SU-DHL-6 (cell line): ENCODE data around the gene DHX9.

Experiments
- H2AFZ ChIP-seq: fragments of 200-600 bp; sonication (generic); 2 replicates; pipeline ENCODE4 v1.6.1; 2014; ENCODE audit warnings: low read depth, mild to moderate bottlenecking, moderate library complexity, mixed read lengths, antibody characterized with exemption, low read length; ENCODE audit not compliant: severe bottlenecking
- H3F3A ChIP-seq: fragments of 200-600 bp; shearing (Covaris generic); 2 replicates; pipeline ENCODE4 v1.6.0; 2016; ENCODE audit warnings: antibody characterized with exemption, mild to moderate bottlenecking; ENCODE audit not compliant: insufficient read depth
- H3K27ac ChIP-seq: fragments of 200-600 bp; sonication (generic); 2 replicates; pipeline ENCODE4 v1.5.1; 2016; ENCODE audit warnings: low read depth, mild to moderate bottlenecking, low read length, moderate library complexity, mixed read lengths
- H3K27me3 ChIP-seq: fragments of 200-600 bp; sonication (generic), shearing (Covaris generic); 2 replicates; pipeline ENCODE4 v1.6.0; 2014; ENCODE audit warnings: mild to moderate bottlenecking, low read length
- H3K36me3 ChIP-seq: fragments of 200-600 bp; sonication (generic); 2 replicates; pipeline ENCODE4 v1.6.1; 2014; ENCODE audit warnings: mild to moderate bottlenecking, low read length, mixed read lengths
- H3K4me2 ChIP-seq: fragments of 300-600, 200-600 bp; shearing (Covaris generic), sonication (generic); 2 replicates; pipeline ENCODE4 v1.6.0; 2014; ENCODE audit warnings: low read length, low read depth, mild to moderate bottlenecking; ENCODE audit not compliant: poor library complexity, severe bottlenecking
- H3K4me3 ChIP-seq: fragments of 200-600 bp; sonication (generic); 2 replicates; pipeline ENCODE4 v1.5.1; 2014; ENCODE audit warnings: antibody characterized with exemption, low read length, mild to moderate bottlenecking, mixed read lengths; ENCODE audit not compliant: insufficient read depth, poor library complexity, severe bottlenecking
- H3K79me2 ChIP-seq: fragments of 200-600 bp; sonication (generic); 2 replicates; pipeline ENCODE4 v1.6.1; 2014; ENCODE audit warnings: mild to moderate bottlenecking, low read length, moderate library complexity; ENCODE audit not compliant: insufficient read depth
- H3K9ac ChIP-seq: fragments of 200-600 bp; sonication (generic); 2 replicates; pipeline ENCODE4 v1.7.0; 2014; ENCODE audit warnings: mild to moderate bottlenecking, low read length
- H3K9me2 ChIP-seq: fragments of 200-600 bp; sonication (generic); replicated peaks from 2 replicates; pipeline ENCODE4 v1.6.1; 2014; ENCODE audit warnings: low read length; ENCODE audit not compliant: insufficient read depth
- H3K9me3 ChIP-seq: fragments of 200-600 bp; sonication (generic); 2 replicates; pipeline ENCODE4 v1.6.1; 2014; ENCODE audit warnings: low read length, mixed read lengths; ENCODE audit not compliant: insufficient read depth
- H4K20me1 ChIP-seq: fragments of 200-600 bp; sonication (generic); 2 replicates; pipeline ENCODE4 v1.6.1; 2014; ENCODE audit warnings: low read depth, mild to moderate bottlenecking, antibody characterized with exemption, low read length, moderate library complexity, mixed read lengths
- EZH2phosphoT487 ChIP-seq: fragments of 200-600 bp; sonication (generic), shearing (Covaris generic); conservative IDR thresholded peaks from 2 replicates; pipeline ENCODE4 v1.6.1; 2018; ENCODE audit warnings: mild to moderate bottlenecking, antibody characterized with exemption, low read length, moderate library complexity, mixed read lengths
- TF ChIP-seq, protein P1 (sequence below): fragments of 200-600 bp; sonication (generic); IDR thresholded peaks from one replicate; pipeline ENCODE4 v1.5.1; 2017; ENCODE audit warnings: antibody characterized with exemption, mild to moderate bottlenecking, low read length, moderate library complexity; ENCODE audit not compliant: insufficient read depth, poor library complexity, severe bottlenecking

DHX9 gene

DNA sequence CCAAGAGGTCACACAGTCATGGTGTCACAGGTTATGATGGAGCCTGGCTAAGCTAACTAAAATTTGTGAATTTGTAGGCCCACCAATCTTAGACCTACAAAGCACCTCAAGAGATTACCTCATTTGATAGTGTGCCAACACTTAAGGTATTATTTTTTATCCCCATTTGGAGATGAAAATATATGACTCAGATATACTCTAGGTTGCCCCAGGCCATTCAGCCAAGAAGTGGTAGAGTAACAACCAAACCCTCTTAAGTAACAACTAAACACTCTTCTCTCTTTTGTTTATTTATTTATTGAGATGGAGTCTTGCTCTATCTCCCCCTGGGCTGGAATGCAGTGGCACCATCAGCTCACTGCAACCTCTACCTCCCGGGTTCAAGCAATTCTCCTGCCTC is 35.3 kb upstream of the DHX9 start:
- Histone ChIP-seq H3K9ac (no peak overlapping the region), H3K27ac (no peak overlapping the region), H3K4me2 (no peak overlapping the region), H3K27me3 (no peaks in the 10 kb centered on the region), H3K4me3 (no peak overlapping the region), H3K79me2 (no peaks in the 10 kb centered on the region), H3K9me2 (no peaks in the 10 kb centered on the region), H4K20me1 (no peaks in the 10 kb centered on the region), H2AFZ (no peak overlapping the region), H3K9me3 (no peaks in the 10 kb centered on the region), H3F3A (no peaks in the 10 kb centered on the region), H3K36me3 (no peaks in the 10 kb centered on the region)
- TF ChIP-seq, protein P1, sequence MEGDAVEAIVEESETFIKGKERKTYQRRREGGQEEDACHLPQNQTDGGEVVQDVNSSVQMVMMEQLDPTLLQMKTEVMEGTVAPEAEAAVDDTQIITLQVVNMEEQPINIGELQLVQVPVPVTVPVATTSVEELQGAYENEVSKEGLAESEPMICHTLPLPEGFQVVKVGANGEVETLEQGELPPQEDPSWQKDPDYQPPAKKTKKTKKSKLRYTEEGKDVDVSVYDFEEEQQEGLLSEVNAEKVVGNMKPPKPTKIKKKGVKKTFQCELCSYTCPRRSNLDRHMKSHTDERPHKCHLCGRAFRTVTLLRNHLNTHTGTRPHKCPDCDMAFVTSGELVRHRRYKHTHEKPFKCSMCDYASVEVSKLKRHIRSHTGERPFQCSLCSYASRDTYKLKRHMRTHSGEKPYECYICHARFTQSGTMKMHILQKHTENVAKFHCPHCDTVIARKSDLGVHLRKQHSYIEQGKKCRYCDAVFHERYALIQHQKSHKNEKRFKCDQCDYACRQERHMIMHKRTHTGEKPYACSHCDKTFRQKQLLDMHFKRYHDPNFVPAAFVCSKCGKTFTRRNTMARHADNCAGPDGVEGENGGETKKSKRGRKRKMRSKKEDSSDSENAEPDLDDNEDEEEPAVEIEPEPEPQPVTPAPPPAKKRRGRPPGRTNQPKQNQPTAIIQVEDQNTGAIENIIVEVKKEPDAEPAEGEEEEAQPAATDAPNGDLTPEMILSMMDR, result no peak
- TF ChIP-seq EZH2phosphoT487, result no peak

DNA sequence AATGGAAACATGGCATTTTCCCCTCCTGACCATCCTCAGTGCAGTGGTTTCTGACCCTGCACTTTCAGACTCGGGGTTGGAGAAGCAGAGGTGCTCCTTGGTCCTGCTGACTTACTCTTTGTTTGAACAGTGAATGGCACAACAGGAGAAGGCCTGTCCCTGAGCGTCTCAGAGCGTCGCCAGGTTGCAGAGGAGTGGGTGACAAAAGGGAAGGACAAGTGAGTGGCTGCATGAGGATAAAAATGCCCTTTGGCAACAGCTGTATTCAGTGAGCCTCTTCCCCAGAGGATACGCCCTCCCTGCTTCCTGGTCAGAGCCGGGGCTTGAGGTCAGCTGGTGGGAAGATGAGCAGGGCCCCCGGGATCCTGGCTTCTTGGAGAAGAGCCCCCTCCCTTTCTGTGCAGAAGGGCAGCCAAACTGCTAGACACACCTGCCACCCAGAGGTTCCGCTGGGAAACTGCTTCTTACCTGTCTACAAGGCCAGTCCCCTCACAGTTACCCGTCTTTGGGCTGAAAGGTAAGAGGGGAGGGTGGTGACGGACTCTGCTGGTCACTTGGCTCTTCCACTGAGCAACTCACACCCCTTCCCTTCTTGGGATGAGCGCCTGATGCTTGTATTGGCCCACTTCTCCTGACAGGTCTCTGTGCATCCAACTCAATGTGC is 33.0 kb upstream of the DHX9 start:
- no peak overlapping the region for H3K9ac ChIP-seq
- H3K4me3 ChIP-seq, result no peak overlapping the region

DNA sequence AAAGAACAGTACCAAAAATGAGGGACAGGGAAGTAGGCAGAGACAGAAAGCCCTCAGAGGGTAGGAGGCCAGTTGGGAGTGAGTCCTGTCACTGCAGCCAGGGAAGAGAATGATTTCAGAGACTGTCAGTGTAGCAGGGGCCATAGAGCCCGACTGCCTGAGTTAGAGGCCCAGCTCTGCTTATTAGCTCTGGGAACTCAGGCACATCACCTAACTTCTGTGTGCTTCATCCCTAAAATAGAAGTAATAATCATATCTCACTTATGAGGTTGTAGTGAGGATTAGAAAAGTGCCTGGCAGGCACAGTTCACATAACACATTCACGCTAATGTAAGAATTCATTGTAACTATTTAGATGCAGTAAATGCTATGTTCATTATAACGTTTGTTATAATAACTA is 31.2 kb upstream of the DHX9 start:
- no peak overlapping the region for H3K4me3 ChIP-seq
- H3K27ac ChIP-seq, result no peak overlapping the region
- TF ChIP-seq EZH2phosphoT487, result no peak
- TF ChIP-seq, protein P1, result no peak
- no peak overlapping the region for H3K4me2 ChIP-seq
- H2AFZ ChIP-seq, result no peak overlapping the region
- H3K27me3 ChIP-seq, result no peaks in the 10 kb centered on the region
- H4K20me1 ChIP-seq, result no peaks in the 10 kb centered on the region
- H3K9me3 ChIP-seq, result no peaks in the 10 kb centered on the region
- no peaks in the 10 kb centered on the region for H3K79me2 ChIP-seq
- no peaks in the 10 kb centered on the region for H3K9me2 ChIP-seq
- no peak overlapping the region for H3K9ac ChIP-seq
- H3F3A ChIP-seq, result no peaks in the 10 kb centered on the region
- no peaks in the 10 kb centered on the region for H3K36me3 ChIP-seq

More for the DNA sequence above, 33.0 kb upstream of the DHX9 start:
- Histone ChIP-seq H3K9me2 (no peaks in the 10 kb centered on the region), H3F3A (no peaks in the 10 kb centered on the region), H3K27ac (no peak overlapping the region), H3K27me3 (no peaks in the 10 kb centered on the region), H3K79me2 (no peaks in the 10 kb centered on the region), H4K20me1 (no peaks in the 10 kb centered on the region), H2AFZ (no peak overlapping the region), H3K4me2 (no peak overlapping the region), H3K9me3 (no peaks in the 10 kb centered on the region), H3K36me3 (no peaks in the 10 kb centered on the region)
- TF ChIP-seq, protein P1, result no peak
- TF ChIP-seq EZH2phosphoT487, result no peak
